Subcutaneous adipose tissue (tissue), 4 donors: ENCODE results near the gene SEC11A. TPM values are rescaled to one million over a fixed set of nuclear protein-coding genes. Genes with fewer than 3 reads are reported as not detected.

Source experiments
- total RNA-seq, 4 donors: library from RNA; depleted of rRNA; stranded (reverse); fragments of >200 nt; gene quantifications; one replicate each; pipeline ENCODE4 v1.1.0, GENCODE V29; 2016
- TF ChIP-seq, protein P1 (sequence below): fragments of 450-650 bp; IDR thresholded peaks from one replicate; pipeline ENCODE4 v1.5.1; 2016; ENCODE audit warnings: low read depth, mild to moderate bottlenecking, control low read depth, antibody characterized with exemption, moderate library complexity

The SEC11A gene
- total RNA-seq, 4 donors from 2014 or later = 185 to 250 (median 214) TPM

- TF ChIP-seq, protein P1, sequence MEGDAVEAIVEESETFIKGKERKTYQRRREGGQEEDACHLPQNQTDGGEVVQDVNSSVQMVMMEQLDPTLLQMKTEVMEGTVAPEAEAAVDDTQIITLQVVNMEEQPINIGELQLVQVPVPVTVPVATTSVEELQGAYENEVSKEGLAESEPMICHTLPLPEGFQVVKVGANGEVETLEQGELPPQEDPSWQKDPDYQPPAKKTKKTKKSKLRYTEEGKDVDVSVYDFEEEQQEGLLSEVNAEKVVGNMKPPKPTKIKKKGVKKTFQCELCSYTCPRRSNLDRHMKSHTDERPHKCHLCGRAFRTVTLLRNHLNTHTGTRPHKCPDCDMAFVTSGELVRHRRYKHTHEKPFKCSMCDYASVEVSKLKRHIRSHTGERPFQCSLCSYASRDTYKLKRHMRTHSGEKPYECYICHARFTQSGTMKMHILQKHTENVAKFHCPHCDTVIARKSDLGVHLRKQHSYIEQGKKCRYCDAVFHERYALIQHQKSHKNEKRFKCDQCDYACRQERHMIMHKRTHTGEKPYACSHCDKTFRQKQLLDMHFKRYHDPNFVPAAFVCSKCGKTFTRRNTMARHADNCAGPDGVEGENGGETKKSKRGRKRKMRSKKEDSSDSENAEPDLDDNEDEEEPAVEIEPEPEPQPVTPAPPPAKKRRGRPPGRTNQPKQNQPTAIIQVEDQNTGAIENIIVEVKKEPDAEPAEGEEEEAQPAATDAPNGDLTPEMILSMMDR = no peak
These were observed 58.2 kb downstream of the SEC11A start for GRCh38 chr15:84657748-84658079.

GRCh38 chr15:84656972-84657371, 59.0 kb downstream of the SEC11A start:
- TF ChIP-seq, protein P1 = no peak

DNA sequence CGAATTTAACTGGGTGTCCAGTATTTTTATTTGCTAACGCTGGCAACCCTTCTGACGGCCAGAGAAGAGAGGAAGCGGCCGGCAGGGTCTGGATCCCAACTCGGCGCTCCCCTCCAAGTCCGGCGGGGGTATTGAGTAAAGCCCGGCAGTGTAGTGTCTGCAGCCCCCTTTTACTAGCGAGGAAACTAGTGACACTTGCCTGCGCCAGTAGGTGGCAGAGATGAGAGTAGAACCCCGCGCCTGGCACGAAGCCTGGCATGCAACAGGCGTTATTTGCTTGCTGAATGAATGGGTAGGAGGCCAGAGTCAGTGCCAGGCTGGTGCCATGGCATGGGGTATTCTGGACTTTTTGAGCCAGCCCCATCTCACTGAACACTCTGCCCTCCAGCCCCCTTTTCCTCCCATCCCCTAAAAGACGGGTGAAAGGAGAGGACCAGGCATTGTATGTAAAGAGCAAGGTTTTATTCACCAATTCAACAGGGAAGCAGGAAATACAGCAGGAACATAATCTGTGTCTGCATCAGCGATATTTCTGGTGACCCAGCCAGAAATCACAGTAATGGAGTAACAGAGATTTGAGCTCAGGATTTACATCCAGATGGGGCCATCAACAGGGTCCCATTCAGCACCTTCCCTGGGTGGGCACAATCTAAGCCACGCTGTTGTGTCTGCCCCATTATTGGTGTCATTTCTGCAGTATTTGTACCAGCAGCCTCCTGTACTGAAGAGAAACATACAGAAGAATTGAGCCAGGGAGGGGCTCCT, 61.1 kb downstream of the SEC11A start:
- TF ChIP-seq, protein P1 = no peak

DNA sequence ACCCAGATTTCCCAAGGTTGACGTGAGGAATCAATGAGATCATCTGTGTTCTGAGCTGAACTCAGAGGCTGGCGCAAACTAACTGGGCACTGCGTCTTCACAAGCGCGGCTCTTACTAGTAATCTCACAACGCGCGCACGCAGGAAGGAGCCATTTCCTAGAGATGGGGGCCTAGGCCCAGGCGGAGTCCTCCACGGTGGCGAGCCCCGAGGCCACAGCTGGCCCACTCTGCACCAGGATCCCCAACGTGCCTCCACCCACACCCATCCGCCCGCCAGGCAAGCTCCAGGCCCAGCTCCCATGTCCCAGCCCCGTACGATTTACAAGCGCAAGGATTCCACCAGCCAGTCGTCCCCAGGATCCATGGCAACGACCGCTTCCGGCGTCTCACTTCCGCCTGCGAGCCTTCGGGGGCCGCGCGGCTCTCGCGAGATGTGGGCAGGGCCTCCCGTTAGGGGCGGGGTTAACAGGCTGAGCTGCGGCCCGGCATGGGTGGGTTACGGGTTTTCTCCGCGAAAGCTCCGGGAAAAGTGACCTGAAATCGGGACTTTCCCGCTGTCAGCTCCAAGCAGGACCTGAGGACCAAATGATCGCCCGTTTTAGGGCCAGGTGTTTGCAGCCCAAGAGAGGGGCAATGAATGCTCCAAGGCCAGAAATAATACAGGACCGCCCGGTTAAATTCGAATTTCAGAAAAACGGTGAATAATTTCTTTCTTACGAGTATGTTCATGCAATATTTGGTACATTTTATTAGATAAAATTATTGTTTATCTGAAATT, 61.8 kb downstream of the SEC11A start, which contains the start of gene WDR73:
TSS of gene WDR73 (minus strand) at position 374 of the 779 bp plus-strand sequence. CDS start at position 365, 9 bp downstream.
- TF ChIP-seq, protein P1 = no peak

GRCh38 chr15:84653584-84653909, 62.4 kb downstream of the SEC11A start:
- TF ChIP-seq, protein P1 = no peak

GRCh38 chr15:84649706-84650105, 66.2 kb downstream of the SEC11A start:
- TF ChIP-seq, protein P1 = no peak

DNA sequence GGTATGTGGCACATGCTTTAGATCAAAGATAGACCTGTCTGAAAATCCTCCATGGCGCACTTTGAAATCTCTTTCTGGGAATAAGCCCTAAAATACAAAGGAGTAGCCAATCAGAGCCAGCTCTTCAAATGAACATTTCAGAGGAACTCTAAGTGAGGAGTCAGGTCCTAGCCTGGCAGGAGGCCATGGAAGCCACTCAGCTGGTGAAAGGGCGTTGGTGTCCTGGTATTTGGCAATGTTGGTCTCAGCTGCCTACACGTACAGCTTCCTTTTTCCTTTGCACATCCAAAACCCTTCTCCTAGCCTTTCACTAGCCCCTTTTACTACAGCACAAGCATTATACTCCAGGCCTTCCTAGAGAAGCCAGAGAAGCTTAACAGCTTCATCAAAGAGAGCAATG, 67.4 kb downstream of the SEC11A start:
- TF ChIP-seq, protein P1 = no peak
